ENCODE data around the gene ADAMTSL5.
A peak's percentile ranks its signal among the peaks of the same experiment; 100 is the strongest.

ADAMTSL5 gene

GRCh38 chr19:1471010-1471514 lies 41.8 kb downstream of the ADAMTSL5 start:
- no peak overlapping the region for H3K9ac ChIP-seq (ENCODE audit: low read depth, low read length)
- H3K4me2 ChIP-seq (ENCODE audit: low read length) = peak overlapping the region; percentile 81
- H3K4me1 ChIP-seq (ENCODE audit: control insufficient read depth, insufficient read depth, low read length) = peaks cover 31% of the 10 kb centered on the region
- peaks cover under 1% of the 10 kb centered on the region for H3K36me3 ChIP-seq (ENCODE audit: insufficient read depth, low read length)
- peak overlapping the region; percentile 47 for H3K4me3 ChIP-seq (ENCODE audit: low read length)
- H3K9me3 ChIP-seq (replicated peaks; ENCODE audit: low read length) = no peaks in the 10 kb centered on the region
- peaks cover 50% of the 10 kb centered on the region for H3K27me3 ChIP-seq (ENCODE audit: control insufficient read depth, insufficient read depth, low read length)

GRCh38 chr19:1470305-1471009 lies 42.4 kb downstream of the ADAMTSL5 start:
- Histone ChIP-seq H3K9ac (ENCODE audit: low read depth, low read length) (peak overlapping the region; percentile 13), H3K27me3 (ENCODE audit: control insufficient read depth, insufficient read depth, low read length) (peaks cover 50% of the 10 kb centered on the region), H3K4me3 (ENCODE audit: low read length) (peak overlapping the region; percentile 47), H3K4me2 (ENCODE audit: low read length) (peak overlapping the region; percentile 81), H3K36me3 (ENCODE audit: insufficient read depth, low read length) (no peaks in the 10 kb centered on the region), H3K9me3 (replicated peaks; ENCODE audit: low read length) (no peaks in the 10 kb centered on the region), H3K4me1 (ENCODE audit: control insufficient read depth, insufficient read depth, low read length) (peaks cover 36% of the 10 kb centered on the region)

- H3K9me3 ChIP-seq (replicated peaks; ENCODE audit: low read length) = no peaks in the 10 kb centered on the region
Measured at GRCh38 chr19:1470055-1470304, 42.8 kb downstream of the ADAMTSL5 start.

GRCh38 chr19:1469255-1470054 lies 43.4 kb downstream of the ADAMTSL5 start:
- peaks cover 37% of the 10 kb centered on the region for H3K4me1 ChIP-seq (ENCODE audit: control insufficient read depth, insufficient read depth, low read length)
- H3K4me3 ChIP-seq (ENCODE audit: low read length) = peak overlapping the region; percentile 56
- peaks cover 50% of the 10 kb centered on the region for H3K27me3 ChIP-seq (ENCODE audit: control insufficient read depth, insufficient read depth, low read length)

More at GRCh38 chr19:1470055-1470304, 42.8 kb downstream of the ADAMTSL5 start:
- peak overlapping the region; percentile 13 for H3K9ac ChIP-seq (ENCODE audit: low read depth, low read length)
- H3K36me3 ChIP-seq (ENCODE audit: insufficient read depth, low read length) = no peaks in the 10 kb centered on the region
- H3K4me1 ChIP-seq (ENCODE audit: control insufficient read depth, insufficient read depth, low read length) = peaks cover 37% of the 10 kb centered on the region
- peak overlapping the region; percentile 47 for H3K4me3 ChIP-seq (ENCODE audit: low read length)
- H3K27me3 ChIP-seq (ENCODE audit: control insufficient read depth, insufficient read depth, low read length) = peaks cover 50% of the 10 kb centered on the region
- peak overlapping the region; percentile 81 for H3K4me2 ChIP-seq (ENCODE audit: low read length)

GRCh38 chr19:1468821-1469254 lies 44.0 kb downstream of the ADAMTSL5 start:
- Histone ChIP-seq H3K27me3 (ENCODE audit: control insufficient read depth, insufficient read depth, low read length) (peaks cover 50% of the 10 kb centered on the region), H3K4me1 (ENCODE audit: control insufficient read depth, insufficient read depth, low read length) (peaks cover 37% of the 10 kb centered on the region), H3K4me2 (ENCODE audit: low read length) (peak overlapping the region; percentile 81), H3K9ac (ENCODE audit: low read depth, low read length) (no peak overlapping the region), H3K9me3 (replicated peaks; ENCODE audit: low read length) (no peaks in the 10 kb centered on the region), H3K36me3 (ENCODE audit: insufficient read depth, low read length) (no peaks in the 10 kb centered on the region), H3K4me3 (ENCODE audit: low read length) (peak overlapping the region; percentile 56)

More at GRCh38 chr19:1469255-1470054, 43.4 kb downstream of the ADAMTSL5 start:
- no peaks in the 10 kb centered on the region for H3K36me3 ChIP-seq (ENCODE audit: insufficient read depth, low read length)
- H3K9ac ChIP-seq (ENCODE audit: low read depth, low read length) = no peak overlapping the region
- H3K9me3 ChIP-seq (replicated peaks; ENCODE audit: low read length) = no peaks in the 10 kb centered on the region
- H3K4me2 ChIP-seq (ENCODE audit: low read length) = peak overlapping the region; percentile 81

- Histone ChIP-seq H3K27me3 (ENCODE audit: control insufficient read depth, insufficient read depth, low read length) (peaks cover 47% of the 10 kb centered on the region), H3K36me3 (ENCODE audit: insufficient read depth, low read length) (no peaks in the 10 kb centered on the region), H3K4me3 (ENCODE audit: low read length) (peak overlapping the region; percentile 55), H3K9me3 (replicated peaks; ENCODE audit: low read length) (no peaks in the 10 kb centered on the region), H3K4me2 (ENCODE audit: low read length) (peak overlapping the region; percentile 81), H3K9ac (ENCODE audit: low read depth, low read length) (no peak overlapping the region), H3K4me1 (ENCODE audit: control insufficient read depth, insufficient read depth, low read length) (peaks cover 37% of the 10 kb centered on the region)
Measured at GRCh38 chr19:1468274-1468820, 44.5 kb downstream of the ADAMTSL5 start.

GRCh38 chr19:1467490-1468273 lies 45.1 kb downstream of the ADAMTSL5 start:
- Histone ChIP-seq H3K4me1 (ENCODE audit: control insufficient read depth, insufficient read depth, low read length) (peaks cover 37% of the 10 kb centered on the region), H3K4me3 (ENCODE audit: low read length) (peak overlapping the region; percentile 55), H3K9me3 (replicated peaks; ENCODE audit: low read length) (no peaks in the 10 kb centered on the region), H3K4me2 (ENCODE audit: low read length) (peak overlapping the region; percentile 81), H3K27me3 (ENCODE audit: control insufficient read depth, insufficient read depth, low read length) (peaks cover 41% of the 10 kb centered on the region), H3K36me3 (ENCODE audit: insufficient read depth, low read length) (no peaks in the 10 kb centered on the region), H3K9ac (ENCODE audit: low read depth, low read length) (no peak overlapping the region)

- peaks cover 37% of the 10 kb centered on the region for H3K4me1 ChIP-seq (ENCODE audit: control insufficient read depth, insufficient read depth, low read length)
- H3K9me3 ChIP-seq (replicated peaks; ENCODE audit: low read length) = no peaks in the 10 kb centered on the region
- peaks cover 36% of the 10 kb centered on the region for H3K27me3 ChIP-seq (ENCODE audit: control insufficient read depth, insufficient read depth, low read length)
- peak overlapping the region; percentile 44 for H3K4me2 ChIP-seq (ENCODE audit: low read length)
- no peak overlapping the region for H3K4me3 ChIP-seq (ENCODE audit: low read length)
- H3K36me3 ChIP-seq (ENCODE audit: insufficient read depth, low read length) = no peaks in the 10 kb centered on the region
- H3K9ac ChIP-seq (ENCODE audit: low read depth, low read length) = no peak overlapping the region
Measured at GRCh38 chr19:1467215-1467489, 45.7 kb downstream of the ADAMTSL5 start.

- Histone ChIP-seq H3K9ac (ENCODE audit: low read depth, low read length) (no peak overlapping the region), H3K36me3 (ENCODE audit: insufficient read depth, low read length) (no peaks in the 10 kb centered on the region), H3K4me2 (ENCODE audit: low read length) (no peak overlapping the region), H3K9me3 (replicated peaks; ENCODE audit: low read length) (no peaks in the 10 kb centered on the region), H3K27me3 (ENCODE audit: control insufficient read depth, insufficient read depth, low read length) (peaks cover 31% of the 10 kb centered on the region), H3K4me3 (ENCODE audit: low read length) (no peak overlapping the region), H3K4me1 (ENCODE audit: control insufficient read depth, insufficient read depth, low read length) (peaks cover 35% of the 10 kb centered on the region)
Measured at GRCh38 chr19:1466461-1467214, 46.2 kb downstream of the ADAMTSL5 start.

- H3K9ac ChIP-seq (ENCODE audit: low read depth, low read length) = no peak overlapping the region
- no peaks in the 10 kb centered on the region for H3K36me3 ChIP-seq (ENCODE audit: insufficient read depth, low read length)
- peaks cover 25% of the 10 kb centered on the region for H3K27me3 ChIP-seq (ENCODE audit: control insufficient read depth, insufficient read depth, low read length)
- no peak overlapping the region for H3K4me3 ChIP-seq (ENCODE audit: low read length)
- no peaks in the 10 kb centered on the region for H3K9me3 ChIP-seq (replicated peaks; ENCODE audit: low read length)
- peak overlapping the region; percentile 12 for H3K4me2 ChIP-seq (ENCODE audit: low read length)
- peaks cover 29% of the 10 kb centered on the region for H3K4me1 ChIP-seq (ENCODE audit: control insufficient read depth, insufficient read depth, low read length)
Measured at GRCh38 chr19:1466018-1466460, 46.8 kb downstream of the ADAMTSL5 start.
